ENCODE results near the gene ZNF12.

The ZNF12 gene

GRCh38 chr7:6646465-6646864 is 60.3 kb downstream of the ZNF12 start:
- DNase-seq (ENCODE audit: low spot score): no peak

GRCh38 chr7:6644728-6645127 is 62.0 kb downstream of the ZNF12 start:
- no peak for DNase-seq (ENCODE audit: low spot score)

- no peak for DNase-seq (ENCODE audit: low spot score)
Measured at GRCh38 chr7:6643915-6644625, 62.7 kb downstream of the ZNF12 start.

- DNase-seq (ENCODE audit: low spot score): no peak
Measured at GRCh38 chr7:6642861-6643640, 63.7 kb downstream of the ZNF12 start.

GRCh38 chr7:6642239-6642839 is 64.4 kb downstream of the ZNF12 start:
- DNase-seq (ENCODE audit: low spot score): no peak

GRCh38 chr7:6641305-6642035 is 65.3 kb downstream of the ZNF12 start:
- DNase-seq (ENCODE audit: low spot score): no peak

- no peak for DNase-seq (ENCODE audit: low spot score)
Measured at GRCh38 chr7:6640246-6640721, 66.5 kb downstream of the ZNF12 start.

- DNase-seq (ENCODE audit: low spot score): no peak
Measured at GRCh38 chr7:6639627-6640026, 67.1 kb downstream of the ZNF12 start.

- no peak for DNase-seq (ENCODE audit: low spot score)
Measured at GRCh38 chr7:6639032-6639431, 67.7 kb downstream of the ZNF12 start.

Data from left forelimb (tissue), 1 donor.